Mesenchymal stem cell (in vitro differentiated cells and primary cell): Measurements from ENCODE around the gene PRXL2A. TPM values are rescaled to one million over a fixed set of nuclear protein-coding genes. Genes with fewer than 3 reads are reported as not detected.
"Not testable (repeated sequence)": the region's sequence is repeated elsewhere in the genome, so short reads cannot be mapped to it uniquely, and the experiment has no call there.

Source experiments
- DNase-seq: peaks from one replicate; pipeline ENCODE4 v3.0.0-alpha.2; 2013
- H2AFZ ChIP-seq: one replicate; pipeline ENCODE4 v1.6.1; 2013; ENCODE audit warnings: low read depth, mild to moderate bottlenecking, control low read depth, inconsistent platforms, low read length, moderate library complexity
- H2AK5ac ChIP-seq: 2 replicates; pipeline ENCODE4 v1.6.1; 2013; ENCODE audit warnings: low read length, moderate library complexity, mild to moderate bottlenecking, inconsistent platforms; ENCODE audit not compliant: severe bottlenecking
- H2BK120ac ChIP-seq: one replicate; pipeline ENCODE4 v1.6.1; 2013; ENCODE audit warnings: low read depth, mild to moderate bottlenecking, inconsistent platforms, low read length, moderate library complexity
- H2BK12ac ChIP-seq, 2 experiments: one replicate each; pipeline ENCODE4 v1.6.1; 2013; ENCODE audit warnings: inconsistent platforms in 2 of 2, low read length in 2 of 2, mild to moderate bottlenecking in 2 of 2, moderate library complexity in 2 of 2, control low read depth in 1 of 2
- H2BK15ac ChIP-seq: one replicate; pipeline ENCODE4 v1.6.1; 2013; ENCODE audit warnings: mild to moderate bottlenecking, low read depth, inconsistent platforms; ENCODE audit not compliant: poor library complexity, severe bottlenecking
- H2BK5ac ChIP-seq: 2 replicates; pipeline ENCODE4 v1.6.1; 2013; ENCODE audit warnings: low read depth, mild to moderate bottlenecking, low read length, control low read depth, inconsistent platforms; ENCODE audit not compliant: poor library complexity, severe bottlenecking
- H3K14ac ChIP-seq, 2 experiments: one replicate each; pipeline ENCODE4 v1.6.1; 2013; ENCODE audit warnings: inconsistent platforms in 2 of 2, low read length in 2 of 2, control low read depth in 1 of 2, mild to moderate bottlenecking in 1 of 2, moderate library complexity in 1 of 2
- H3K18ac ChIP-seq, 2 experiments: one replicate each; pipeline ENCODE4 v1.6.1; 2013; ENCODE audit warnings: inconsistent platforms in 2 of 2, low read length in 2 of 2, control low read depth in 1 of 2, low read depth in 1 of 2, mild to moderate bottlenecking in 1 of 2
- H3K23ac ChIP-seq, 2 experiments: one replicate each; pipeline ENCODE4 v1.6.1; 2013; ENCODE audit warnings: inconsistent platforms in 2 of 2, low read length in 2 of 2, mild to moderate bottlenecking in 2 of 2, moderate library complexity in 2 of 2, control low read depth in 1 of 2
- H3K27ac ChIP-seq: 2 replicates; pipeline ENCODE4 v1.5.1; 2013; ENCODE audit warnings: mild to moderate bottlenecking, moderate library complexity, low read length, control low read depth, inconsistent platforms; ENCODE audit not compliant: poor library complexity, severe bottlenecking
- H3K27me3 ChIP-seq, 2 experiments: 2 replicates each; pipeline versions ENCODE4 v1.6.1 to v1.7.0; 2013; ENCODE audit warnings: low read length in 2 of 2, mild to moderate bottlenecking in 2 of 2, moderate library complexity in 2 of 2, control low read depth in 1 of 2, inconsistent platforms in 1 of 2; ENCODE audit not compliant: control insufficient read depth in 1 of 2, insufficient read depth in 1 of 2
- H3K36me3 ChIP-seq, 2 experiments: 2 replicates each; pipeline versions ENCODE4 v1.6.1 to v1.7.0; 2013; ENCODE audit warnings: low read length in 2 of 2, control low read depth in 1 of 2, inconsistent platforms in 1 of 2, low read depth in 1 of 2, mild to moderate bottlenecking in 1 of 2; ENCODE audit not compliant: insufficient read depth in 2 of 2, control insufficient read depth in 1 of 2
- H3K4ac ChIP-seq, 2 experiments: one replicate each; pipeline ENCODE4 v1.6.1; 2013; ENCODE audit warnings: inconsistent platforms in 2 of 2, low read length in 2 of 2, mild to moderate bottlenecking in 2 of 2, moderate library complexity in 2 of 2, control low read depth in 1 of 2, low read depth in 1 of 2
- H3K4me1 ChIP-seq: 2 replicates; pipeline ENCODE4 v1.6.1; 2013; ENCODE audit warnings: low read depth, low read length, control low read depth; ENCODE audit not compliant: control insufficient read depth, insufficient read depth
- H3K4me2 ChIP-seq: 2 replicates; pipeline ENCODE4 v1.6.1; 2013; ENCODE audit warnings: low read length, mild to moderate bottlenecking, inconsistent platforms; ENCODE audit not compliant: poor library complexity, severe bottlenecking
- H3K4me3 ChIP-seq, 2 experiments: 2 replicates each; pipeline versions ENCODE4 v1.5.1 to v1.7.0; 2013; ENCODE audit warnings: low read length in 2 of 2, mild to moderate bottlenecking in 2 of 2, control low read depth in 1 of 2, low read depth in 1 of 2; ENCODE audit not compliant: insufficient read depth in 1 of 2
- H3K79me1 ChIP-seq: replicated peaks from 2 replicates; pipeline ENCODE4 v1.6.1; 2013; ENCODE audit warnings: mild to moderate bottlenecking, control low read depth, low read length, inconsistent platforms; ENCODE audit not compliant: poor library complexity, severe bottlenecking
- H3K9ac ChIP-seq: 2 replicates; pipeline ENCODE4 v1.7.0; 2013; ENCODE audit warnings: mild to moderate bottlenecking, low read length, moderate library complexity
- H3K9me3 ChIP-seq: 2 replicates; pipeline ENCODE4 v1.7.0; 2013; ENCODE audit warnings: mild to moderate bottlenecking, low read length; ENCODE audit not compliant: control insufficient read depth
- H4K8ac ChIP-seq: one replicate; pipeline ENCODE4 v1.6.1; 2013; ENCODE audit warnings: inconsistent platforms, mild to moderate bottlenecking, low read length, moderate library complexity
- H4K91ac ChIP-seq: one replicate; pipeline ENCODE4 v1.6.1; 2013; ENCODE audit warnings: mild to moderate bottlenecking, low read length, inconsistent platforms
- WGBS: methylation state at CpG from one replicate; pipeline ENCODE4 v1.1.7; 2013; ENCODE audit warnings: mixed read lengths; 5-methylcytosine and 5-hydroxymethylcytosine counted together
- polyA plus RNA-seq, 2 experiments: library from polyadenylated mRNA; stranded (reverse); fragments of 200-250 nt; gene quantifications; one replicate each; pipeline ENCODE4 v1.2.3, GENCODE V29; 2013

Gene PRXL2A, protein sequence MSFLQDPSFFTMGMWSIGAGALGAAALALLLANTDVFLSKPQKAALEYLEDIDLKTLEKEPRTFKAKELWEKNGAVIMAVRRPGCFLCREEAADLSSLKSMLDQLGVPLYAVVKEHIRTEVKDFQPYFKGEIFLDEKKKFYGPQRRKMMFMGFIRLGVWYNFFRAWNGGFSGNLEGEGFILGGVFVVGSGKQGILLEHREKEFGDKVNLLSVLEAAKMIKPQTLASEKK
- polyA plus RNA-seq (2013, experiment 1 of 2) = 214 TPM
- polyA plus RNA-seq (2013, experiment 2 of 2) = 220 TPM

DNA sequence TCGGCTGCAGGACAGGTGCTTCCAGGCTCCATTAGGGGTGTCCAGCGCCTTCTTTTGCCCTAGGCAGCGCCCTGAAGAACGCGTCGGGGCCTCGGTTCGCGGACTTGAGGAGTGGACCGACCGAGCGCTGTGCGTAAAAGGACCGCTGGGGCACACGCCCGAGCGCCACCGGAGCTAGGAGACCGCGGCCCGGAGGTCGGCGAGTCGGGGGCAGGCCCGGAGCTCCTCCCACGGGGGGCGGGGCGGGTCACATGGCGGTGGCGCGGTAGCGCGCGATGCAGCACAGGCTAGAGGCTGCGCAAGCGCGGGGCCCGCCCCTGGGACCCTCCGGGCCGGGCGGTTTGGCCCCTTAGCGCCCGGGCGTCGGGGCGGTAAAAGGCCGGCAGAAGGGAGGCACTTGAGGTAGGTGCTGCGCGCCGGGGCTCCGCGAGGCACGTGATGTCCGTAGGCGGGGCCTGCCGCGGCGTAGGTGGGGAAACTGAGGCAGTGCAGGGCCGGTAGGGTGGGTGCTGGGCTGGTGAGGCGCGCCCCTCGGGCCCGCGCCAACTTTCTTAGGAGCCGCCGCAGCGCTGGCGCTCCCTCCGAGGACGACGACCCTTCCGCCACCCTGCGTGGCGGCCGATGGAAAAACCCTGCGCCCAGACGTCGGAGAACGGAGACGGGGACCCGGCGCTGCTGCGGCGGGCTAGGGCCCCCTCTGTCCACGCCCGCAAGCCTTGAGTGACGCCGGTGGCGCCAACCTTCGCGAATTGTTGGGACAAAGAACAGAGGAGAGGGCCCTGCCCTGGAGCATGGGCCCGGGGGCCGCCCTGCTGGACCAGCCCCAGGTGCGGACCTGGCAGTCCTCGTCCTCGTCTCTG lies at the start of gene PRXL2A:
Gene PRXL2A (plus strand): TSS at position 310 of the 860 bp plus-strand sequence. CDS start 11,917 bp downstream, outside the sequence.
- peak within 1 kb of the TSS; percentile 96 for H3K4me2 ChIP-seq
- H3K18ac ChIP-seq = peak within 1 kb of the TSS; percentile 90 to 97
- WGBS = 2% methylated on average over 73 of the region's 96 CpGs
- peak within 1 kb of the TSS; percentile 77 to 99 for H3K14ac ChIP-seq
- peak within 1 kb of the TSS; percentile 91 to 92 for H3K4ac ChIP-seq
- H3K36me3 ChIP-seq = no peaks in the 10 kb centered on the region
- peak within 1 kb of the TSS; percentile 66 for H3K9ac ChIP-seq
- no peak within 1 kb of the TSS for H2AK5ac ChIP-seq
- peak within 1 kb of the TSS; percentile 71 to 94 for H2BK12ac ChIP-seq
- peak within 1 kb of the TSS; percentile 90 for H4K91ac ChIP-seq
- peak within 1 kb of the TSS; percentile 84 for H2BK15ac ChIP-seq
- DNase-seq = peak; percentile 80
- H3K4me1 ChIP-seq = peaks cover 34% of the 10 kb centered on the region
- no peak within 1 kb of the TSS for H3K27ac ChIP-seq
- H2BK120ac ChIP-seq = peak within 1 kb of the TSS; percentile 82
- peak within 1 kb of the TSS in 1 of 2 experiments; percentile 99 for H3K23ac ChIP-seq
- H4K8ac ChIP-seq = peak within 1 kb of the TSS; percentile 96
- H3K79me1 ChIP-seq = peaks cover 17% of the 10 kb centered on the region
- peak within 1 kb of the TSS; percentile 78 to 86 for H3K4me3 ChIP-seq
- no peak within 1 kb of the TSS for H2BK5ac ChIP-seq
- H3K9me3 ChIP-seq = no peaks in the 10 kb centered on the region
- H3K27me3 ChIP-seq = peaks cover 0 to 7% of the 10 kb centered on the region in 2 experiments
- H2AFZ ChIP-seq = peak within 1 kb of the TSS; percentile 86

DNA sequence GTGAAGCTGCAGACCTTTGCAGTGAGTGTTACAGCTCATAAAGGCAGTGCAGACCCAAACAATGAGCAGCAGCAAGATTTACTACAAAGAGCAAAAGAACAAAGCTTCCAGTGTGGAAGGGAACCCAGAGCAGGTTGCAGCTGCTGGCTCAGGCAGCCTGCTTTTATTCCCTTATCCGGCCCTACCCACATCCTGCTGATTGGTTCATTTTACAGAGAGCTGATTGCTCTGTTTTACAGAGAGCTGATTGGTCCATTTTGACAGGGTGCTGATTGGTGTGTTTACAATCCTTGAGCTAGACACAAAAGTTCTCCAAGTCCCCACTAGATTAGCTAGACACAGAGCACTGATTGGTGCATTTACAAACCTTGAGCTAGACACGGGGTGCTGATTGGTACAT lies 49.4 kb upstream of the PRXL2A start:
- H2AFZ ChIP-seq, H3K36me3 ChIP-seq, H3K14ac ChIP-seq, H3K27ac ChIP-seq, H3K79me1 ChIP-seq, H2BK12ac ChIP-seq, H3K4me3 ChIP-seq, H3K9me3 ChIP-seq, H2BK120ac ChIP-seq, H3K18ac ChIP-seq, H2AK5ac ChIP-seq, H3K4me2 ChIP-seq, H3K4ac ChIP-seq, H3K23ac ChIP-seq, H2BK5ac ChIP-seq, H4K91ac ChIP-seq, H4K8ac ChIP-seq, DNase-seq, H2BK15ac ChIP-seq, H3K9ac ChIP-seq: not testable (repeated sequence)
- Histone ChIP-seq H3K27me3 (peaks cover 35 to 42% of the 10 kb centered on the region in 2 experiments), H3K4me1 (peaks cover 11% of the 10 kb centered on the region)
- no CpG with 5 or more reads among the region's 2 CpGs for WGBS

DNA sequence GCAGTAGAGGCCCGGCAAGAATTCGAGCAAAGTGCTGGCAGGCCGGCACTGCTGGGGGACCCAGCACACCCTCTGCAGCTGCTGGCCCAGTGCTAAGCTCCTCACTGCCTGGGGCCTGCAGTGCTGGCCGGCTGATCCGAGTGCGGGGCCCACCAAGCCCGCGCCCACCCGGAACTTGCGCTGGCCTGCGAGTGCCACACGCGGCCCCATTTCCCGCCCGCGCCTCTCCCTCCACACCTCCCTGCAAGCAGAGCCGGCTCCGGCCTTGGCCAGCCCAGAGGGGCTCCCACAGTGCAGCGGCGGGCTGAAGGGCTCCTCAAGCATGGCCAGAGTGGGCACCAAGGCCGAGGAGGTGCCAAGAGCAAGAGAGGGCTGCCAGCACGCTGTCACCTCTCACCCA lies 48.7 kb upstream of the PRXL2A start:
- Histone ChIP-seq H2AFZ (no peak overlapping the region), H3K18ac (no peak overlapping the region), H2BK120ac (no peak overlapping the region), H2BK5ac (no peak overlapping the region), H3K79me1 (no peaks in the 10 kb centered on the region), H4K8ac (no peak overlapping the region), H3K36me3 (no peaks in the 10 kb centered on the region), H2AK5ac (no peak overlapping the region), H2BK15ac (no peak overlapping the region), H3K9ac (no peak overlapping the region), H3K27ac (no peak overlapping the region), H4K91ac (no peak overlapping the region), H3K4me2 (no peak overlapping the region), H3K9me3 (peaks cover 2% of the 10 kb centered on the region), H2BK12ac (no peak overlapping the region), H3K4me3 (no peak overlapping the region), H3K27me3 (peaks cover 32 to 39% of the 10 kb centered on the region in 2 experiments), H3K23ac (no peak overlapping the region), H3K4me1 (peaks cover 11% of the 10 kb centered on the region), H3K4ac (no peak overlapping the region), H3K14ac (no peak overlapping the region)
- 96% methylated on average over 20 of the region's 22 CpGs for WGBS
- no peak for DNase-seq

DNA sequence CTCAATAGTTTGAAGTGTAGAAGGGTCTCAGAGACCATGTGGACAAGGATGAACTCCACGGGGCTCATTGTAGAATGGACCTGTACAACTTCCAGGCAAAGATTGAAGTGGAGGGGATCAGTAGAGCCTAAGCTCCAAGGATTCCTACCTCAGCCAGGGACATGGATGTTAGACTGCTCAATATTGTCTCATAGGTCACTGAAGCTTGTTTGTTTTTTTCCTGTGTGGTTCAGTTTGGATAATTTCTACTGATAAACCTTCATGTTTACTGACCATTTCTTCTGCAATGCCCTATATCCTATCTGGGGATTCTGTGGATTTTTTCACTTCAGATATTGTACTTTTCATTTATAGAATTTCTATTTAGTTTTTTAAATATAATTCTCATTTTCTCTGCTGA lies 42.8 kb upstream of the PRXL2A start:
- H3K18ac ChIP-seq = no peak overlapping the region
- H2AK5ac ChIP-seq = no peak overlapping the region
- no peak overlapping the region for H3K14ac ChIP-seq
- no peaks in the 10 kb centered on the region for H3K4me1 ChIP-seq
- no peak overlapping the region for H4K8ac ChIP-seq
- H3K4ac ChIP-seq = no peak overlapping the region
- no peaks in the 10 kb centered on the region for H3K79me1 ChIP-seq
- H3K4me2 ChIP-seq = no peak overlapping the region
- no peak overlapping the region for H3K27ac ChIP-seq
- H3K36me3 ChIP-seq = no peaks in the 10 kb centered on the region
- no peak overlapping the region for H4K91ac ChIP-seq
- 52% methylated on average over 1 of the region's 1 CpG for WGBS
- H3K4me3 ChIP-seq = no peak overlapping the region
- DNase-seq = no peak
- H2BK15ac ChIP-seq = no peak overlapping the region
- H3K23ac ChIP-seq = no peak overlapping the region
- no peak overlapping the region for H2BK5ac ChIP-seq
- H2BK12ac ChIP-seq = no peak overlapping the region
- peaks cover 0 to 6% of the 10 kb centered on the region in 2 experiments for H3K27me3 ChIP-seq
- no peak overlapping the region for H3K9ac ChIP-seq
- no peak overlapping the region for H2BK120ac ChIP-seq
- H3K9me3 ChIP-seq = peaks cover 31% of the 10 kb centered on the region
- no peak overlapping the region for H2AFZ ChIP-seq
